IPS-18c (cell line): Measurements from ENCODE around the gene YKT6.

Experiments
- H3K4me3 ChIP-seq: 2 replicates; pipeline ENCODE4 v1.7.0; 2013; ENCODE audit warnings: low read depth, mild to moderate bottlenecking, low read length, moderate library complexity; ENCODE audit not compliant: insufficient read depth
- H3K9me3 ChIP-seq: one replicate; pipeline ENCODE4 v1.6.1; 2013; ENCODE audit warnings: mild to moderate bottlenecking, low read length, moderate library complexity; ENCODE audit not compliant: control insufficient read depth, insufficient read depth

The YKT6 gene

GRCh38 chr7:44200699-44201461 lies at the start of gene YKT6:
YKT6 (plus strand) TSS chr7:44200978; CDS start chr7:44201136, 158 bp downstream.
- Histone ChIP-seq H3K9me3 (no peaks in the 10 kb centered on the region), H3K4me3 (peak within 1 kb of the TSS; percentile 95)

- H3K9me3 ChIP-seq = no peaks in the 10 kb centered on the region
- no peak overlapping the region for H3K4me3 ChIP-seq
Measured at GRCh38 chr7:44151956-44152355, 48.8 kb upstream of the YKT6 start.

- H3K4me3 ChIP-seq = no peak overlapping the region
- no peaks in the 10 kb centered on the region for H3K9me3 ChIP-seq
Measured at GRCh38 chr7:44152971-44153947, 47.5 kb upstream of the YKT6 start.

GRCh38 chr7:44153948-44154335 lies 46.8 kb upstream of the YKT6 start:
- Histone ChIP-seq H3K4me3 (no peak overlapping the region), H3K9me3 (no peaks in the 10 kb centered on the region)

GRCh38 chr7:44154703-44155102 lies 46.1 kb upstream of the YKT6 start:
- Histone ChIP-seq H3K4me3 (no peak overlapping the region), H3K9me3 (no peaks in the 10 kb centered on the region)

GRCh38 chr7:44155191-44156185 lies 45.3 kb upstream of the YKT6 start:
- H3K9me3 ChIP-seq = no peaks in the 10 kb centered on the region
- H3K4me3 ChIP-seq = no peak overlapping the region

GRCh38 chr7:44156453-44157010 lies 44.2 kb upstream of the YKT6 start:
- Histone ChIP-seq H3K4me3 (no peak overlapping the region), H3K9me3 (no peaks in the 10 kb centered on the region)

GRCh38 chr7:44157116-44158080 lies 43.4 kb upstream of the YKT6 start:
- Histone ChIP-seq H3K9me3 (no peaks in the 10 kb centered on the region), H3K4me3 (no peak overlapping the region)

GRCh38 chr7:44158096-44158872 lies 42.5 kb upstream of the YKT6 start:
- H3K9me3 ChIP-seq = no peaks in the 10 kb centered on the region
- no peak overlapping the region for H3K4me3 ChIP-seq

GRCh38 chr7:44158873-44159631 lies 41.7 kb upstream of the YKT6 start:
- Histone ChIP-seq H3K4me3 (no peak overlapping the region), H3K9me3 (no peaks in the 10 kb centered on the region)

- H3K4me3 ChIP-seq = no peak overlapping the region
- no peaks in the 10 kb centered on the region for H3K9me3 ChIP-seq
Measured at GRCh38 chr7:44159824-44160630, 40.8 kb upstream of the YKT6 start.

GRCh38 chr7:44161371-44161770 lies 39.4 kb upstream of the YKT6 start:
- H3K9me3 ChIP-seq = no peaks in the 10 kb centered on the region
- no peak overlapping the region for H3K4me3 ChIP-seq

GRCh38 chr7:44162179-44162578 lies 38.6 kb upstream of the YKT6 start:
- H3K9me3 ChIP-seq = no peaks in the 10 kb centered on the region

More at GRCh38 chr7:44162179-44162578, 38.6 kb upstream of the YKT6 start:
- no peak overlapping the region for H3K4me3 ChIP-seq
